GM21367 (cell line): ENCODE data around the gene ZDHHC3.

ENCODE experiments used
- ATAC-seq: cut with Tn5 transposase; IDR thresholded peaks from one replicate; pipeline ENCODE4 v1.9.1; 2021; ENCODE audit not compliant: unreplicated experiment

Gene ZDHHC3

DNA sequence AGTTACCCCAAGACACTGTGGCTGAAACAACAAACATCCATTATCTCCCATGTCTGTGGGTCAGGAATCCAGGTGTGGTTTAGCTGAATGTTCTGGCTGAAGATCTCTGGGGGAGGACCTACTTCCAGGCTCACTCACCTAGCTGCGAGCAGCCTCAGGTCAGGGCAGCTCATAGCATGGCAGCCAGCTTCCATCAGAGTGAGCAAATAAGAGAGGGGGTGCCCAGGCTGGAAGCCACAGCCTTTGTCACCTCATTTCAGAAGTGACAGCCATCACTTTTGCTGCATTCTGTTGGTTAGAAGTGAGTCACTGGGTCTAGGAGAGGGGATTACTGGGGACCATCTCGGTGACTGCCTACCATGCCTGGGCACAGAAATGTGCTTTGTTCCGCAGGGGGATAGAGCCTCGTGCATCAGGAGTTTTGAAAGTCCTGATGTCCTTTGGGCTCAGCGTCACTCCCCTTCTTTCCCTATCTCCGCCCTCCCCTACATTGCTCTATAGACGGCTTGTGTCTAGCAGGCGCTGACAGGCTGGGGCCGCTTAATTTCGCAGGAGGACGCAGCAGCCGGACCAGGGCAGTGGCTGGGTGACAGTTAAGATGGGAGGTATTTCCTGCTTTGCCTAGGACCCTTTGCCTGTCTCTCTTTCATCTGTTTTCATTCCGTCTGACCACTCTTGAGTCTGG, 76.1 kb downstream of the ZDHHC3 start:
- ATAC-seq, result no peak

DNA sequence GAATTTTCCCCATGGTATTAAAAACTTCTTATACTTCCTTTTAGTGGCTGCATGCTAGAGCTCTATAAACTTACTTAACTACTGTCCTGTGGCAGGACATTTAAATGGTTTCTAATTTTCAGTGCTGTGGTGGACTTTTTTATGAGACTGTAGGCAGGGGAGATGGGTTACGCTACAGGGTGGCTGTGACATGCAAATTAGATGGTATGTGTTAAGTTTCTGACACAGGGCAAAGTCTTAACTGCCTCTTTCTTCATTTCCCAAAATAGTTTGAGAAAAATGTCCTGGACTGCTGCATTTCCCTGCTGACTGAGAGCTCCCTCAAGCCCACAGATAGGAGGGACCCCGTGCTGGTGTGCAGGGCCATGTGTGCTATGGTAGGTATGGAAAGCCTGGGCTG, 79.5 kb downstream of the ZDHHC3 start:
- no peak for ATAC-seq

DNA sequence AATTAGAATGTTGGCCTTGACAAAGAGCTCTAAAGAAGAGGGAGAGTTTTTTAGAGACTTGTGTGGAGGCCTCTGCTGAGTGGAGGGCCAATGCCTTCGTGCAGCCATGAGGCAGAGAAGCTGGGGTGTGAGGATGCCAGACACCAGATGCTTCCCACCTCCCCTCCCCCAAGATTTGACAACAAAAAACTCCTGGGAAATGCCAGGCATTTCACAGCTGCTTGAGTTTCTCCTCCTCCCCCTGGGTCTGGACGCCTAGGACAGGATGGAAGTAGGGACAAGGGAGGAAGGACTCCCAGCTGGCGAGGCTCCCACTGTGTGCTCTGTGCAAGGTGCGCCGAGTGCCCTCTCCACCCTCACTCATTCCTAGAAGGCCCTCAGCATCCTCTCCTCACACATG, 81.5 kb downstream of the ZDHHC3 start:
- no peak for ATAC-seq

DNA sequence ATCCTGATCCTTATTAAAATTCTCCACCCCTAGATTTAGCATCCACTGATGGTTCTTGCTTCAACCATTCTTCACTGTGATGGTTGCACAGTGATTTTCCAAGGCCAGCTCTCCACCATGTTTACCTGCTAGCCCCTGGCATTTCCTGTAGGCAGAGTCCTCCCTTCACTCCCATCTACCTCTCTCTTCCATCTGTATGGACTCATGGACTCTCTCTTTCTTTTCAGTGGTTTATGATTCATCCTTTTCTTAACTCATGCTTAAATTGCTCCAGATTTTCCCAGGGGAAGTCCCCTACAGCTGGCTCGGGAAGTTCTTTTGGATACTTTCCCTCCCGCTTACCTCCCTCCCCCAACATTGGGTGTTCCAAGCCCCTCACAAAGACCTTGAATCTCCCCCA, 82.9 kb downstream of the ZDHHC3 start:
- no peak for ATAC-seq

DNA sequence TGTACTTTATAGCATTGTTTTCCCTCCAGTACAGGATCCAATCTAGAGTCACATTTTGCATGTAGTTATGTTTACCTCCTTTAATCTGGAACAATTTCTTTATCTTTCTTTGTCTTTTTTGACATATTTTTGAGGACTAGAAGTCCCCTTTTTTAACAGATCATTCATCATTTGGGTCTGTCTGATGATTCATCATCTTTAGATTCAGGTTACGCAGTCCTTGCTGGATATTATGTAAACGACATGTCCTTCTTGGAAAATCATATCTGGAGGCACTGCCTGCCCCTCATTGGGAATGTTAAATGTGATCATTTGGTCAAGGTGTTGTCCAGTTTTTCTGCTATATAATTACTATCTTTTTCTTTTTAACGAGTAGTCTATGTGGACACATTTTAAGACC, 83.3 kb downstream of the ZDHHC3 start:
- no peak for ATAC-seq

DNA sequence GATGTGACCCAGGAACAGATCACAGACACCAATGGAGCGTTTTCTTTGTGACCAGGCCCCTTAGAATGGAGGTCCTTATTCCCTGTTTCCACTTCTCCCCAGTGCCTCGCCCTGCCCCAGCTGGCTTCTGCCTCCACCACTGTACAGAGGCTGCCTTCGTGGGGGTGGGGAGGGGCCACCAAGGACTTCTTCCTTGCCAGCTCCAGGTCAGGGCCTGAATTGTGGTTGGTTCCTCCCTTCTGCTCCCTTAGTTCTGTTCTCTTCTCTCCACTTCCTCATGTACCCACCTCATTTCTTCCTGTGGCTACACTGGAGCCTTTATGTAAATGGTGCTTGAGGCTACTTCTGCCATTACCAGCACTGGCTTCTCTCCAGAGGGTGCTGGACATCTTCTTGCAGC, 85.1 kb downstream of the ZDHHC3 start:
- ATAC-seq, result no peak

DNA sequence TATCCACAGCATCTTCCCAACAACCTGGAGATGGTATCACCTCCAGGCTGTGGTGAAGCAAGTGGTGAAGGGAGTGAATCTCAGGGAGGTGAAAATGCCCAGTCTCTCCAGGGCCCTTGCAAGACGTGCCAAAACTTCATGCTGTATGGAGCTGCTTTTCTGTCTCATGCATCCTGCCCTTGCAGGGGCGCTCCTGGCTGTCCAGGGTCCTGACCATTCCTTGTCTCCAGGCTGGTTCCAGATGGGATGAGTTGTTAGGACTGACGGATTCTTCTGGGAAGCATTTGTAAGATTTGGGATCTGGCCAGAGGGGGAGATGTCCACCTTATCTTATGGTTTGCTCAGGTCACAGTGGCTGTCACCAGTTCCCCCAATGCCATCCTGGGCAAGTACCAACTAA, 85.7 kb downstream of the ZDHHC3 start:
- no peak for ATAC-seq

DNA sequence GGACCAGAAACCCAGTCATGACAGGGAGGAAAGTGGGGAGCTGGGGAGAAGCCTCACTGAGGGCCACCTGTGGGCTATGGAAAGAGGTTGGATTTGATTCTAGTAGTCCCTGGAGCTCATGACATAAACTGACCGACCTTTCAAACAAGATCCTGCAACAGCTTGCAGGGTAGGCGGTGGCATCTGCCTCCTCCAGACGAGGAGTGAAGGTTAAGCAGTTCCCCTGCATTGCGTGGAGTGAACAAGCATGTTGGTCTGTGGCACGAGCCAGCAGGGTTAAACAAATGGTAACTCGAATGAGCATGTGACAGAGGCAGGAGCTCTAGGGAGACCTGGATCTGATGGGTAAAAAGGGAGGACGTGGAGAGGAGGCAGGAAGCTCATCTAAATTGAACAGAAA, 88.9 kb downstream of the ZDHHC3 start:
- ATAC-seq, result no peak

DNA sequence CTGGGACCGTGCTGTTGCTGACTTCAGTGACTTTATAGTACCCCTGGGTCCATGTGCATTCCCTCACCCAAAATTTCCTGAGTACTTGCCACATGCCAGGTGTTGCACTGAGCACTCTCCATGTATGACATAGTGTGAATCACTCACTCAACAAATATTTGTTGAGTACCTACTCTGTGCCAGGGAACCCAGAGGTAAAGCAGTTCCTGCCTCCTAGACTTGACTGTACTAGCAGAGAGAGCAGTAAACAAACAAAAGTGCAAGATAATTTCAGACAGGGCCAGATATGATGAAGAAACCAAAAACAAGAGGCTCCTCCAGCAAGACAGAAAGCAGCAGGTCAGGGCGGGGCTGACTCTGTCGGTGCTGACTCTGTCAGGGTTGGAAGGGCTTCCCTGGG, 89.4 kb downstream of the ZDHHC3 start:
- no peak for ATAC-seq

DNA sequence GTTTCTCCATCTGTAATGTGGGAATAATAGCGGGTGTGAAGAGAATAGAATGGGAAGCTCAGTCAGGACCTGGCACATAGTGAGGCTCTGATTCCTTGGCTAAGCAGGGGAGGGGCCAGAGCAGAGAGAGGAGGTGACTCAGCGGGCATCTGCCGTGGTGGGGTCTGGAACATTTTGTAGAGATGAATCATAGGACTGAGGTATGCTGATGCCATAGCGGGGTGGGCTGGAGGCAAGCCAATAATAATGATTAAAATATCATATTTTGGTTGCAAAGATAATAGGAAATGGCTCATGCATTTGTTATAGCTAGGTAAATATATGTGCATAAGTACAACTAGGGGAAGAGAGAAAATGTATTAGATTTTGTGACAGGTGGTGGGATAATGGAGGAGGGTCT, 90.4 kb downstream of the ZDHHC3 start:
- no peak for ATAC-seq

DNA sequence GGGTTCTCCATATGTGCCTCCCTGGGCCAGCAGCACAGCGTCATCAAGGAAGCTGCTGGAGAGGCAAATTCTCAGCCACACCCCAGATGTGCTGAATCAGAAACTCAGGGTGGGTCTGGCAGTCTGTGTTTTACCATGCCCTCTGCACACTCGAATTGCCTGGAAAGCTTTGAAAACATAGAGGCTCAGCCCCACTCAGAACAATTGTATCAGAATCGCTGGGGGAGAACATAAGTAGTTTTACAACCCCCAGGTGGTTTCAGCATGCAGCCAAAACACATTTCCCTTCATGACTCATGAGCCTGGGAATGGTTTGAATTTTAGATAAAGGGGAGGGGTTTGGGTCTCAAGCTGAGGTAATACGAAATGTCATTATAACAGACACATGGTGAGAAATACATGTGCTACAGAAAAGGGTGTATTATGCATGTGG, 92.0 kb downstream of the ZDHHC3 start:
- no peak for ATAC-seq

DNA sequence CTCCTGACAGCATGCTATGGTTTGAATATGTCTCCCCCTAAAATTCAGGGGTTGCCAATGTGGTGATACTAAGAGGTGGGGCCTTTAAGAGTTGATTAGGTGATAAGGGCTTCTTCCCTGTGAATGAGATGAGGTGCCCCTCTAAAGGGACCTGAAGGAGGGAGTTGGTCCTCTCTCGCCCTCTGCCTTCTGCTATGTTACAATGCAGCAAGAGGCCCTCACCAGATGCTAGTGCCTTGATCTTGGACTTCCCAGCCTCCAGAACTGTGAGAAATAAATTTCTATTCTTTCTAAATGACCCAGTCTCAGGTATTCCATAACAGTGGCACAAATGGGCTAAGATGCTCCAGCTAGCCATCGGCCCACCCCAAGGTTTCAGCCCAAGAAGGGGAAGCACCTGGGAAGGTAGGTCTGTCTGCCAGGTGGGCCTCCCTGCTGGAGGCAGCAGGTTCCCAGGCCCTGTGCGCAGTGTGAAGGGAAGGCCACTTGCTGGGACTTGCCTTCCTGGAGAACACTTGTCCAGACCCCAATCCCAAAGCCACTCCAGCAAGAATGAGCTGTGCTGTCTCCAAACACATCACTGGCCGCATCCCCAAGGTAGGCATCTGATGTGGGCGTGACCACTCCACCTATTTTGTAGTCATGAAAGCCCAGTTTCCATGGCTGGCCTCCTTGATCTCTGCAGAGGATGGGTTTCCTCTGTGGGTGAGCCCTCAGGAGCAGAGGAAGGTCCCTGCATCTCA, 92.6 kb downstream of the ZDHHC3 start:
- ATAC-seq, result no peak

DNA sequence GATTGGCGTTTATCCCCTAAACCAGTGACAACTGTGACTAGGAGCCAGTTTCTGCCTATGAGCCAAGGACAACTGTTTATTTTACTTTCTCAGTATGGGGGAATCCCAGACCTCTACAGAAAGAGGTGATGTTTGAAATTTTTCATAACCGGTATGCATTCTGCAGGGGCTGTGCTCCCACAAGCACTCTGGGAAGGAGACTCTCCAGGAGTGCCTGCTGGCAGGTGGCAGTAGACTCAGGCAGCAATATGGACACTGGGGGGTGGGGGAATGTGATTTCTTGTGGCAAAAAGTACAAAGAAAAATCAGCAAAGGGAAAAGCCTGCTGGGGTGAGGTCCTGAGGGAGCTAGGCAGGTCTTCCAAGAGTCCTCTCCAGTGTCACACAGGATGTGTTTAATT, 95.7 kb downstream of the ZDHHC3 start:
- ATAC-seq, result no peak

DNA sequence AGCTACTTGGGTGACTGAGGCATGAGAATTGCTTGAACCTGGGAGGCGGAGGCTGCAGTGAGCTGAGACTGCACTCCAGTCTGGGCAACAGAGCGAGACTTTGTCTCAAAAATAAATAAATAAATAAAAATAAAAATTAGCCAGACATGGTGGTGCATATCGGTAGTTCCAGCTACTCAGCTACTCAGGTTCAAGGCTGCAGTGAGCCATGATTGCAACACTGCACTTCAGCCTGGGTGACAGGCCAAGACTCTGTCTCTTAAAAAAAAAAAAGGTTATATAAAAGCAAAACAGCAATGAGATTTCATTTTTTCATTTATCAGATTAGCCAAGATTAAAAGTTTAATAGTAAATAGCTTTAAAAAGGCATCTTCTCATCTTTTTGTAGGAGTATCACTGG, 98.6 kb downstream of the ZDHHC3 start:
- no peak for ATAC-seq

DNA sequence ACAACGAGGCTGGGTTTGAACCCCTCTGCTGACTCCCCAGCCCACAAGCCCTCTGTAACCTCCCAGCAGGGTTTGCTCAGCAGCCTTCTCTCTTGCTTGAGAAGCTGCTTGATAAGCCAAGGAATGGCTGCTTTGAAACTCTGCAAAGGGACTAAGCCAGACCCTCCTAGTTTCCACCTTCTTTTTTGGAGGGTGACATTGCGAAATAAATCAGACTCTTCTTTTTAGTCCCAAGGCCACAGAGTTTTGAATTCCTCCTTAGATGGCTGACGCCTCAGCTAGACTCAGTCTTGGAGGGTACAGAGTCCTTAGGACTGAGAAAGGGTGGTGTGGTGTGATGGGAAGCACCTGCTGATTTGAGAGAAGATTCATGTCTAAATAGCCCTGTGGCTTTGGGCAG, 100.4 kb downstream of the ZDHHC3 start:
- ATAC-seq, result no peak
